K562 (cell line): Measurements from ENCODE around the gene ZFAND3. TPM values are rescaled to one million over a fixed set of nuclear protein-coding genes. Genes with fewer than 3 reads are reported as not detected.
A peak's percentile ranks its signal among the peaks of the same experiment; 100 is the strongest.

ENCODE experiments used
- ATAC-seq: fragments of 200-7000 bp; cut with Tn5 transposase; 3 replicates; pipeline ENCODE4 v1.9.1; 2020; ENCODE audit warnings: moderate library complexity
- BruUV-seq: library from RNA; stranded (reverse); fragments of 400-500 nt; replicated peaks from 2 replicates; lab custom pipeline; 2021; lab: Mats Ljungman, UMichigan
- CTCF ChIA-PET: fragments of 300-600 bp; formaldehyde crosslinking; extraction: SDS; loops from one replicate; lab custom pipeline; 2021; ENCODE audit warnings: low intra/inter-chr PET ratio; lab: Yijun Ruan, JAX
- POLR2A ChIA-PET: fragments of 300-600, 350-650 bp; sonication (Branson Sonifier 250); formaldehyde crosslinking; extraction: SDS; loops from one replicate; lab custom pipeline; 2021; ENCODE audit warnings: antibody characterized with exemption, inconsistent platforms; lab: Yijun Ruan, JAX
- DNase-seq, 4 experiments: peaks; one replicate each; pipeline versions ENCODE4 v3.0.0 to v3.0.0-alpha.2; 2011 to 2018; ENCODE audit warnings: low spot score in 3 of 4, mixed read lengths in 3 of 4; ENCODE audit errors: extremely low read depth in 1 of 4
- FAIRE-seq: peaks from 2 replicates; lab custom pipeline; 2011; peaks lifted over from hg19 to GRCh38; lab: Jason Lieb, UNC
- H2AFZ ChIP-seq: 2 replicates; pipeline ENCODE4 v1.6.0; 2011; ENCODE audit warnings: low read depth, low read length, control low read depth, inconsistent platforms
- H3K27ac ChIP-seq: fragments of 200-600 bp; 3 replicates; pipeline ENCODE4 v1.8.0; 2011; ENCODE audit warnings: low read depth, mild to moderate bottlenecking, control low read depth, inconsistent platforms, low read length, moderate library complexity, mixed read lengths; ENCODE audit errors: extremely low read depth
- H3K27me3 ChIP-seq, 2 experiments: fragments of 300-600 bp in 1 of 2; 2 replicates in 1 of 2; 3 replicates in 1 of 2; pipeline versions ENCODE4 v1.6.0 to v1.8.0; 2011; ENCODE audit warnings: inconsistent platforms in 2 of 2, low read length in 2 of 2, mild to moderate bottlenecking in 1 of 2, mixed read lengths in 1 of 2, moderate library complexity in 1 of 2; ENCODE audit not compliant: control insufficient read depth in 2 of 2, insufficient read depth in 2 of 2
- H3K36me3 ChIP-seq: fragments of 300-600 bp; 3 replicates; pipeline ENCODE4 v1.8.0; 2011; ENCODE audit warnings: mild to moderate bottlenecking, low read length, inconsistent platforms; ENCODE audit not compliant: control insufficient read depth, insufficient read depth
- H3K4me1 ChIP-seq, 2 experiments: fragments of 200-600 bp in 1 of 2; replicated peaks in 1 of 2; 2 replicates in 1 of 2; 3 replicates in 1 of 2; pipeline versions ENCODE4 v1.5.1 to v1.8.0; 2011; ENCODE audit warnings: inconsistent platforms in 2 of 2, low read length in 2 of 2, mild to moderate bottlenecking in 1 of 2, mixed read lengths in 1 of 2, moderate library complexity in 1 of 2; ENCODE audit not compliant: control insufficient read depth in 2 of 2, insufficient read depth in 2 of 2
- H3K4me2 ChIP-seq: 2 replicates; pipeline ENCODE4 v1.6.1; 2011; ENCODE audit warnings: low read length, control low read depth, inconsistent platforms, mixed read lengths; ENCODE audit not compliant: insufficient read depth
- H3K4me3 ChIP-seq: fragments of 200-600 bp; sonication (generic), shearing (Covaris generic); 2 replicates; pipeline ENCODE4 v1.5.1; 2016; ENCODE audit warnings: control low read depth, inconsistent platforms
- H3K79me2 ChIP-seq: fragments of 200-600 bp; 3 replicates; pipeline ENCODE4 v1.8.0; 2011; ENCODE audit warnings: low read length, inconsistent platforms; ENCODE audit not compliant: control insufficient read depth, insufficient read depth
- H3K9ac ChIP-seq, 2 experiments: 2 replicates each; pipeline versions ENCODE4 v1.6.0 to v1.6.1; 2011; ENCODE audit warnings: low read depth in 2 of 2, low read length in 2 of 2, control low read depth in 1 of 2, inconsistent platforms in 1 of 2, mild to moderate bottlenecking in 1 of 2, mixed read lengths in 1 of 2; ENCODE audit not compliant: insufficient read depth in 1 of 2
- H3K9me1 ChIP-seq: one replicate; pipeline ENCODE4 v1.6.0; 2011; ENCODE audit warnings: inconsistent platforms, mild to moderate bottlenecking, low read length, moderate library complexity; ENCODE audit not compliant: control insufficient read depth, insufficient read depth
- H3K9me3 ChIP-seq: replicated peaks from 2 replicates; pipeline ENCODE4 v1.5.1; 2011; ENCODE audit warnings: low read depth, low read length, inconsistent platforms; ENCODE audit not compliant: control insufficient read depth, insufficient read depth
- H4K20me1 ChIP-seq: replicated peaks from 2 replicates; pipeline ENCODE4 v1.6.1; 2011; ENCODE audit warnings: low read length, inconsistent platforms, mixed read lengths; ENCODE audit not compliant: control insufficient read depth, insufficient read depth
- HNRNPH1 ChIP-seq: fragments of 200-400 bp; formaldehyde crosslinking; optimal IDR thresholded peaks from 2 replicates; pipeline ENCODE3; 2017; ENCODE audit warnings: low read depth, mild to moderate bottlenecking, low read length, moderate library complexity
- WGBS: fragments of 100-300 bp; shearing (Covaris generic); methylation state at CpG from one replicate; pipeline ENCODE4 v1.1.6; 2016; ENCODE audit warnings: low coverage, mixed read lengths; ENCODE audit not compliant: insufficient coverage; ENCODE audit errors: missing lambda C conversion rate; 5-methylcytosine and 5-hydroxymethylcytosine counted together
- in situ Hi-C: fragments of 300-500 bp; cut with MboI; formaldehyde crosslinking; loops from 4 replicates; pipeline ENCODE4 v1.15.0; 2018; ENCODE audit warnings: inconsistent platforms, mixed read lengths
- intact Hi-C: fragments of 100-400 bp; cut with micrococcal nuclease; formaldehyde crosslinking; loops from 2 replicates; pipeline ENCODE4 v1.14.2; 2022
- polyA plus RNA-seq, 8 experiments: library from polyadenylated mRNA; depleted of rRNA in 4 of 8; stranded (reverse) in 5 of 8; unstranded in 3 of 8; fragments of >200 nt; fragmentation: Nextera tagmentation in 2 of 8; fragmentation: Illumina TruSeq in 1 of 8; extraction: Ambion mirVana in 2 of 8; extraction: Trizol in 1 of 8; gene quantifications; 2 replicates each; pipeline versions ENCODE4 v1.2.1 to v1.2.3, GENCODE V29; 2011 to 2014; ENCODE audit warnings: inconsistent platforms in 1 of 8, missing spikeins in 1 of 8
- total RNA-seq, 7 experiments: library from RNA; depleted of rRNA in 6 of 7; stranded (reverse); fragments of >200 nt in 6 of 7; fragmentation: Illumina TruSeq in 2 of 7; extraction: Trizol in 2 of 7; gene quantifications; 2 replicates each; pipeline versions ENCODE4 v1.2.1 to v1.2.3, GENCODE V29; 2011 to 2021; ENCODE audit warnings: low replicate concordance in 1 of 7
- TF ChIP-seq, protein P1 (sequence below), 2 experiments: fragments of 450-650 bp; formaldehyde crosslinking in 1 of 2; IDR thresholded peaks; 2 replicates each; pipeline versions ENCODE4 v1.4.0 to v1.6.1; 2014 to 2020; ENCODE audit warnings: mild to moderate bottlenecking in 2 of 2, borderline replicate concordance in 1 of 2, low read depth in 1 of 2
- TF ChIP-seq, protein P2 (sequence below): sonication (generic); IDR thresholded peaks from 2 replicates; pipeline ENCODE4 v1.6.1; 2016
- TF ChIP-seq, protein P3 (sequence below): fragments of 450-650 bp; IDR thresholded peaks from 2 replicates; pipeline ENCODE4 v1.6.1; 2018; ENCODE audit not compliant: partially characterized antibody
- TF ChIP-seq, protein P4 (sequence below): fragments of 450-650 bp; formaldehyde crosslinking; IDR thresholded peaks from 2 replicates; pipeline ENCODE4 v1.4.0; 2020; ENCODE audit warnings: mild to moderate bottlenecking, moderate library complexity

ZFAND3 gene
- total and polyA plus RNA-seq, 9 of the 15 experiments (the other 6 are each of a cell fraction or from before 2014, with no cell fraction given), result 0.81 to 26.6 (median 11.8) TPM

DNA sequence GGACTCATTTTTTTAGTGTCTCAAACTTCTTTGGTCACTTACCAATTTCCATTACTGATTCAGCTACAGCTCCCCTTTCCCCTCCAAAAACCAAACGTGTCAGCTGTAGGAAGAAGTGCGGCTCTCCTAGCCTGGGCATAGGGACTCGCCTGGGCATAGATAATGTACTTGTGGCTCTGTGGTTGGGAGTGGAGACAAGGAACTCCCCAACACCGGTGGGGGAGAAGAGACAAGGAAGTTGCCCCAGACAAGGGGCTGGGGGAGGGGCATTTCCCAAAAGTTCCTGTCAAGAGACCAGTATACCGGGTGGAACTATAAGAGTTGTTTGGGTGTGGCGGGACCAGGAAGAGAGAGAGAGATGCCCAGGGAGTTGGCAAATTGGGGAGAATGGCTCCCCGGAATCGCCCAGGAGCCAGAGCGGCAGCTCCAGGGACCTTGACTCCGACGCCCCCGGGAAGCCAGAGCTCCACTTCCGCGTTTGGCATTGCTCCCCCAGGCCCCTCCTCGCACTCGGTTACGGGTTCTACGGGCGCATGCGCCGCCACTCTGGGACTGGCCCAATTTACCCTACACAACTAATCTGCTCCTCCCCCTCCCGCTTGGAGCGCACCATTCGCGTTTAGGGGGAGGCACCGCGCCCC, 871 bp upstream of the ZFAND3 start:
- peak overlapping the region; percentile 61 for H3K4me3 ChIP-seq
- peaks cover 7% of the 10 kb centered on the region for H3K9me1 ChIP-seq
- no peaks in the 10 kb centered on the region; the same call in 2 of the 3 replicates for H3K36me3 ChIP-seq
- TSS peak; percentile 93 for BruUV-seq
- H3K9ac ChIP-seq, result peak overlapping the region; percentile 94 to 97
- peaks cover 36% of the 10 kb centered on the region for H3K79me2 ChIP-seq
- peaks cover 14 to 38% of the 10 kb centered on the region in 2 experiments; a peak in 3 of 5 replicates for H3K4me1 ChIP-seq
- peak; percentile 96 to 99 (median 98) for DNase-seq
- H4K20me1 ChIP-seq, result peaks cover 23% of the 10 kb centered on the region
- in situ Hi-C loops (no loop called here), intact Hi-C loops (loop anchor here (2.0 kb wide), 1 partner anchor 22 kb away; no protein-coding TSS in a partner anchor)
- H3K27ac ChIP-seq, result peak overlapping the region; percentile 87
- ChIA-PET CTCF (no interaction called here), POLR2A (interaction anchor here (0.6 to 2.8 kb wide), 18 partner anchors 9 to 672 kb away, joined by 3 to 30 read pairs (median 4); no protein-coding TSS in a partner anchor)
- H3K4me2 ChIP-seq, result peak overlapping the region; percentile 97
- FAIRE-seq, result peak; percentile 87
- WGBS, result 2% methylated on average over 27 of the region's 27 CpGs
- peak; percentile 86 for ATAC-seq
- H2AFZ ChIP-seq, result peak overlapping the region; percentile 91
- H3K27me3 ChIP-seq, result no peaks in the 10 kb centered on the region
- H3K9me3 ChIP-seq, result no peaks in the 10 kb centered on the region
- TF ChIP-seq, protein P1, sequence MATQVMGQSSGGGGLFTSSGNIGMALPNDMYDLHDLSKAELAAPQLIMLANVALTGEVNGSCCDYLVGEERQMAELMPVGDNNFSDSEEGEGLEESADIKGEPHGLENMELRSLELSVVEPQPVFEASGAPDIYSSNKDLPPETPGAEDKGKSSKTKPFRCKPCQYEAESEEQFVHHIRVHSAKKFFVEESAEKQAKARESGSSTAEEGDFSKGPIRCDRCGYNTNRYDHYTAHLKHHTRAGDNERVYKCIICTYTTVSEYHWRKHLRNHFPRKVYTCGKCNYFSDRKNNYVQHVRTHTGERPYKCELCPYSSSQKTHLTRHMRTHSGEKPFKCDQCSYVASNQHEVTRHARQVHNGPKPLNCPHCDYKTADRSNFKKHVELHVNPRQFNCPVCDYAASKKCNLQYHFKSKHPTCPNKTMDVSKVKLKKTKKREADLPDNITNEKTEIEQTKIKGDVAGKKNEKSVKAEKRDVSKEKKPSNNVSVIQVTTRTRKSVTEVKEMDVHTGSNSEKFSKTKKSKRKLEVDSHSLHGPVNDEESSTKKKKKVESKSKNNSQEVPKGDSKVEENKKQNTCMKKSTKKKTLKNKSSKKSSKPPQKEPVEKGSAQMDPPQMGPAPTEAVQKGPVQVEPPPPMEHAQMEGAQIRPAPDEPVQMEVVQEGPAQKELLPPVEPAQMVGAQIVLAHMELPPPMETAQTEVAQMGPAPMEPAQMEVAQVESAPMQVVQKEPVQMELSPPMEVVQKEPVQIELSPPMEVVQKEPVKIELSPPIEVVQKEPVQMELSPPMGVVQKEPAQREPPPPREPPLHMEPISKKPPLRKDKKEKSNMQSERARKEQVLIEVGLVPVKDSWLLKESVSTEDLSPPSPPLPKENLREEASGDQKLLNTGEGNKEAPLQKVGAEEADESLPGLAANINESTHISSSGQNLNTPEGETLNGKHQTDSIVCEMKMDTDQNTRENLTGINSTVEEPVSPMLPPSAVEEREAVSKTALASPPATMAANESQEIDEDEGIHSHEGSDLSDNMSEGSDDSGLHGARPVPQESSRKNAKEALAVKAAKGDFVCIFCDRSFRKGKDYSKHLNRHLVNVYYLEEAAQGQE (IDR thresholded peaks at IDR 0.05; ENCODE audit: borderline replicate concordance), result peak; percentile 6; the same call in 1 of the 2 replicates
- TF ChIP-seq, protein P1 (CRISPR knock-in tag; IDR thresholded peaks at IDR 0.05; ENCODE audit: low read depth), result no peak; the same call in 1 of the 2 replicates
- TF ChIP-seq, protein P2, sequence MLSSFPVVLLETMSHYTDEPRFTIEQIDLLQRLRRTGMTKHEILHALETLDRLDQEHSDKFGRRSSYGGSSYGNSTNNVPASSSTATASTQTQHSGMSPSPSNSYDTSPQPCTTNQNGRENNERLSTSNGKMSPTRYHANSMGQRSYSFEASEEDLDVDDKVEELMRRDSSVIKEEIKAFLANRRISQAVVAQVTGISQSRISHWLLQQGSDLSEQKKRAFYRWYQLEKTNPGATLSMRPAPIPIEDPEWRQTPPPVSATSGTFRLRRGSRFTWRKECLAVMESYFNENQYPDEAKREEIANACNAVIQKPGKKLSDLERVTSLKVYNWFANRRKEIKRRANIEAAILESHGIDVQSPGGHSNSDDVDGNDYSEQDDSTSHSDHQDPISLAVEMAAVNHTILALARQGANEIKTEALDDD, result no peak
- TF ChIP-seq, protein P3, sequence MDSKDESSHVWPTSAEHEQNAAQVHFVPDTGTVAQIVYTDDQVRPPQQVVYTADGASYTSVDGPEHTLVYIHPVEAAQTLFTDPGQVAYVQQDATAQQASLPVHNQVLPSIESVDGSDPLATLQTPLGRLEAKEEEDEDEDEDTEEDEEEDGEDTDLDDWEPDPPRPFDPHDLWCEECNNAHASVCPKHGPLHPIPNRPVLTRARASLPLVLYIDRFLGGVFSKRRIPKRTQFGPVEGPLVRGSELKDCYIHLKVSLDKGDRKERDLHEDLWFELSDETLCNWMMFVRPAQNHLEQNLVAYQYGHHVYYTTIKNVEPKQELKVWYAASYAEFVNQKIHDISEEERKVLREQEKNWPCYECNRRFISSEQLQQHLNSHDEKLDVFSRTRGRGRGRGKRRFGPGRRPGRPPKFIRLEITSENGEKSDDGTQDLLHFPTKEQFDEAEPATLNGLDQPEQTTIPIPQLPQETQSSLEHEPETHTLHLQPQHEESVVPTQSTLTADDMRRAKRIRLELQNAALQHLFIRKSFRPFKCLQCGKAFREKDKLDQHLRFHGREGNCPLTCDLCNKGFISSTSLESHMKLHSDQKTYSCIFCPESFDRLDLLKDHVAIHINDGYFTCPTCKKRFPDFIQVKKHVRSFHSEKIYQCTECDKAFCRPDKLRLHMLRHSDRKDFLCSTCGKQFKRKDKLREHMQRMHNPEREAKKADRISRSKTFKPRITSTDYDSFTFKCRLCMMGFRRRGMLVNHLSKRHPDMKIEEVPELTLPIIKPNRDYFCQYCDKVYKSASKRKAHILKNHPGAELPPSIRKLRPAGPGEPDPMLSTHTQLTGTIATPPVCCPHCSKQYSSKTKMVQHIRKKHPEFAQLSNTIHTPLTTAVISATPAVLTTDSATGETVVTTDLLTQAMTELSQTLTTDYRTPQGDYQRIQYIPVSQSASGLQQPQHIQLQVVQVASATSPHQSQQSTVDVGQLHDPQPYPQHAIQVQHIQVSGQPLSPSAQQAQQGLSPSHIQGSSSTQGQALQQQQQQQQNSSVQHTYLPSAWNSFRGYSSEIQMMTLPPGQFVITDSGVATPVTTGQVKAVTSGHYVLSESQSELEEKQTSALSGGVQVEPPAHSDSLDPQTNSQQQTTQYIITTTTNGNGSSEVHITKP, result no peak
- no peak for TF ChIP-seq HNRNPH1
- TF ChIP-seq, protein P4, sequence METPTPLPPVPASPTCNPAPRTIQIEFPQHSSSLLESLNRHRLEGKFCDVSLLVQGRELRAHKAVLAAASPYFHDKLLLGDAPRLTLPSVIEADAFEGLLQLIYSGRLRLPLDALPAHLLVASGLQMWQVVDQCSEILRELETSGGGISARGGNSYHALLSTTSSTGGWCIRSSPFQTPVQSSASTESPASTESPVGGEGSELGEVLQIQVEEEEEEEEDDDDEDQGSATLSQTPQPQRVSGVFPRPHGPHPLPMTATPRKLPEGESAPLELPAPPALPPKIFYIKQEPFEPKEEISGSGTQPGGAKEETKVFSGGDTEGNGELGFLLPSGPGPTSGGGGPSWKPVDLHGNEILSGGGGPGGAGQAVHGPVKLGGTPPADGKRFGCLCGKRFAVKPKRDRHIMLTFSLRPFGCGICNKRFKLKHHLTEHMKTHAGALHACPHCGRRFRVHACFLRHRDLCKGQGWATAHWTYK (CRISPR knock-in tag), result 0 out of 2 replicates have a peak, but pooled peaks have one; percentile 48
